H1 (cell line): ENCODE data around the gene MCF2L. TPM values are rescaled to one million over a fixed set of nuclear protein-coding genes. Genes with fewer than 3 reads are reported as not detected.

Experiments used
- CTCF ChIA-PET: fragments of 300-600 bp; sonication (Branson Sonifier 250); formaldehyde crosslinking; loops from one replicate; lab custom pipeline; 2021; ENCODE audit not compliant: partially characterized antibody; lab: Charles Lee
- POLR2A ChIA-PET: fragments of 300-600 bp; sonication (Branson Sonifier 250); formaldehyde crosslinking; loops from one replicate; lab custom pipeline; 2021; ENCODE audit warnings: inconsistent platforms; ENCODE audit not compliant: partially characterized antibody; lab: Charles Lee
- DNase-seq, 2 experiments: peaks; one replicate each; pipeline versions ENCODE4 v3.0.0 to v3.0.0-alpha.2; 2010 to 2022; ENCODE audit warnings: low spot score in 2 of 2, low read depth in 1 of 2, mixed read lengths in 1 of 2
- FAIRE-seq: peaks from 2 replicates; lab custom pipeline; 2011; peaks lifted over from hg19 to GRCh38; lab: Jason Lieb, UNC
- H2AFZ ChIP-seq: 2 replicates; pipeline ENCODE4 v1.8.1; 2012; ENCODE audit warnings: low read length, inconsistent platforms
- H2AK5ac ChIP-seq: 2 replicates; pipeline ENCODE4 v1.6.1; 2013; ENCODE audit warnings: low read depth, low read length
- H2BK120ac ChIP-seq: replicated peaks from 2 replicates; pipeline ENCODE3; 2013; ENCODE audit warnings: low read depth, low read length, inconsistent platforms
- H2BK12ac ChIP-seq: 2 replicates; pipeline ENCODE4 v1.6.1; 2013; ENCODE audit warnings: low read depth, low read length
- H2BK15ac ChIP-seq: 2 replicates; pipeline ENCODE4 v1.6.1; 2013; ENCODE audit warnings: low read length
- H2BK20ac ChIP-seq: 2 replicates; pipeline ENCODE4 v1.6.1; 2013; ENCODE audit warnings: low read length
- H2BK5ac ChIP-seq: 2 replicates; pipeline ENCODE4 v1.6.1; 2013; ENCODE audit warnings: low read depth, low read length
- H3K14ac ChIP-seq: 2 replicates; pipeline ENCODE4 v1.6.1; 2013; ENCODE audit warnings: inconsistent platforms; ENCODE audit not compliant: insufficient read length
- H3K18ac ChIP-seq: 2 replicates; pipeline ENCODE4 v1.6.1; 2013; ENCODE audit warnings: low read length; ENCODE audit errors: extremely low read depth
- H3K23ac ChIP-seq: 2 replicates; pipeline ENCODE4 v1.6.1; 2013; ENCODE audit warnings: inconsistent platforms; ENCODE audit not compliant: insufficient read length
- H3K23me2 ChIP-seq: 2 replicates; pipeline ENCODE4 v1.6.1; 2013; ENCODE audit warnings: low read depth, low read length
- H3K27ac ChIP-seq: 2 replicates; pipeline ENCODE4 v1.6.1; 2011; ENCODE audit warnings: low read depth, low read length, inconsistent platforms
- H3K27me3 ChIP-seq, 4 experiments: replicated peaks in 1 of 4; 1 replicate in 1 of 4; 2 replicates in 3 of 4; pipeline versions ENCODE4 v1.6.1 to v1.8.1; 2011 to 2013; ENCODE audit warnings: low read length in 3 of 4, mild to moderate bottlenecking in 3 of 4, inconsistent platforms in 2 of 4, mixed read lengths in 2 of 4, moderate library complexity in 1 of 4; ENCODE audit not compliant: control insufficient read depth in 3 of 4, insufficient read depth in 3 of 4; ENCODE audit errors: extremely low read depth in 1 of 4
- H3K36me3 ChIP-seq, 4 experiments: 2 replicates each; pipeline versions ENCODE4 v1.6.1 to v1.8.1; 2011 to 2013; ENCODE audit warnings: mild to moderate bottlenecking in 4 of 4, low read length in 3 of 4, moderate library complexity in 2 of 4, control low read depth in 1 of 4, inconsistent platforms in 1 of 4; ENCODE audit not compliant: insufficient read depth in 4 of 4, control insufficient read depth in 2 of 4
- H3K4ac ChIP-seq: replicated peaks from 2 replicates; pipeline ENCODE3; 2013; ENCODE audit warnings: low read length, low read depth, mixed read lengths, inconsistent platforms; ENCODE audit not compliant: insufficient read length
- H3K4me1 ChIP-seq, 4 experiments: replicated peaks in 1 of 4; 1 replicate in 1 of 4; 2 replicates in 3 of 4; pipeline versions ENCODE4 v1.6.1 to v1.8.1; 2011 to 2013; ENCODE audit warnings: low read length in 3 of 4, inconsistent platforms in 2 of 4, mixed read lengths in 1 of 4; ENCODE audit not compliant: insufficient read depth in 4 of 4, control insufficient read depth in 3 of 4
- H3K4me2 ChIP-seq, 2 experiments: 2 replicates each; pipeline versions ENCODE4 v1.6.1 to v1.8.1; 2011 to 2013; ENCODE audit warnings: low read depth in 2 of 2, low read length in 2 of 2, control low read depth in 1 of 2, inconsistent platforms in 1 of 2, mild to moderate bottlenecking in 1 of 2; ENCODE audit not compliant: insufficient read depth in 1 of 2
- H3K4me3 ChIP-seq, 4 experiments: fragments of 200-600, 300-600 bp in 1 of 4; sonication (generic), shearing (Covaris generic), sonication (Bioruptor Twin) in 1 of 4; 2 replicates each; pipeline versions ENCODE4 v1.5.1 to v1.8.1; 2011 to 2016; ENCODE audit warnings: low read length in 4 of 4, low read depth in 3 of 4, control low read depth in 2 of 4, inconsistent platforms in 2 of 4, mild to moderate bottlenecking in 2 of 4, mixed read lengths in 1 of 4, moderate library complexity in 1 of 4; ENCODE audit not compliant: insufficient read depth in 2 of 4; ENCODE audit errors: extremely low read depth in 1 of 4
- H3K56ac ChIP-seq: replicated peaks from 2 replicates; pipeline ENCODE3; 2013; ENCODE audit warnings: low read depth, mild to moderate bottlenecking, mixed read lengths, low read length, inconsistent platforms; ENCODE audit not compliant: insufficient read length
- H3K79me1 ChIP-seq: 2 replicates; pipeline ENCODE4 v1.6.1; 2013; ENCODE audit warnings: low read depth, low read length, control low read depth
- H3K79me2 ChIP-seq, 2 experiments: 2 replicates each; pipeline versions ENCODE4 v1.6.1 to v1.8.1; 2012 to 2013; ENCODE audit warnings: low read length in 2 of 2, mild to moderate bottlenecking in 2 of 2, inconsistent platforms in 1 of 2; ENCODE audit not compliant: insufficient read depth in 2 of 2, control insufficient read depth in 1 of 2
- H3K9ac ChIP-seq, 4 experiments: replicated peaks in 1 of 4; 1 replicate in 1 of 4; 2 replicates in 3 of 4; pipeline versions ENCODE4 v1.6.1 to v1.8.1; 2011 to 2013; ENCODE audit warnings: low read depth in 3 of 4, low read length in 3 of 4, control low read depth in 2 of 4, mild to moderate bottlenecking in 2 of 4, moderate library complexity in 2 of 4, inconsistent platforms in 1 of 4; ENCODE audit errors: extremely low read depth in 1 of 4
- H3K9me3 ChIP-seq, 2 experiments: 2 replicates each; pipeline versions ENCODE4 v1.6.1 to v1.8.1; 2012 to 2013; ENCODE audit warnings: mild to moderate bottlenecking in 2 of 2, moderate library complexity in 2 of 2, control low read depth in 1 of 2, inconsistent platforms in 1 of 2, low read depth in 1 of 2, low read length in 1 of 2, mixed read lengths in 1 of 2; ENCODE audit not compliant: insufficient read depth in 2 of 2
- H4K20me1 ChIP-seq, 2 experiments: replicated peaks in 1 of 2; 2 replicates each; pipeline versions ENCODE3 to v1.8.1; 2011 to 2013; ENCODE audit warnings: inconsistent platforms in 2 of 2, low read length in 2 of 2, mild to moderate bottlenecking in 1 of 2; ENCODE audit not compliant: insufficient read depth in 2 of 2, control insufficient read depth in 1 of 2
- H4K5ac ChIP-seq: 2 replicates; pipeline ENCODE4 v1.6.1; 2013; ENCODE audit warnings: low read length, low read depth, mixed read lengths, inconsistent platforms; ENCODE audit not compliant: insufficient read length
- H4K8ac ChIP-seq: 2 replicates; pipeline ENCODE4 v1.8.0; 2013; ENCODE audit warnings: mild to moderate bottlenecking, moderate library complexity, low read length, inconsistent platforms; ENCODE audit not compliant: insufficient read depth; ENCODE audit errors: extremely low read depth
- H4K91ac ChIP-seq: replicated peaks from 2 replicates; pipeline ENCODE3; 2013; ENCODE audit warnings: low read length, mixed read lengths, inconsistent platforms; ENCODE audit not compliant: insufficient read length
- RXRA ChIP-seq: IDR thresholded peaks from 2 replicates; pipeline ENCODE4 v1.6.1; 2011; ENCODE audit warnings: low read depth, mild to moderate bottlenecking, low read length, moderate library complexity; ENCODE audit not compliant: insufficient read depth
- SRF ChIP-seq: IDR thresholded peaks from 2 replicates; pipeline ENCODE4 v1.6.1; 2011; ENCODE audit warnings: mild to moderate bottlenecking, low read depth, low read length, moderate library complexity
- WGBS, 2 experiments: shearing (Covaris generic) in 1 of 2; methylation state at CpG; one replicate each; pipeline versions ENCODE4 v1.1.6 to v1.1.7; 2013 to 2015; ENCODE audit warnings: low lambda C conversion rate in 2 of 2, mixed read lengths in 2 of 2, inconsistent platforms in 1 of 2, low coverage in 1 of 2, missing lambda C conversion rate in 1 of 2; ENCODE audit not compliant: insufficient replicate concordance in 2 of 2, insufficient coverage in 1 of 2, insufficient read length in 1 of 2; ENCODE audit errors: extremely low coverage in 1 of 2, missing lambda C conversion rate in 1 of 2; 5-methylcytosine and 5-hydroxymethylcytosine counted together
- polyA plus RNA-seq, 7 experiments: library from polyadenylated mRNA; depleted of rRNA in 3 of 7; stranded (reverse) in 5 of 7; unstranded in 2 of 7; fragments of >200 nt in 5 of 7; fragments of 200-250 nt in 2 of 7; gene quantifications; 1 replicate in 5 of 7; 2 replicates in 1 of 7; 4 replicates in 1 of 7; pipeline versions ENCODE4 v1.2.1 to v1.2.3, GENCODE V29; 2011 to 2013; ENCODE audit warnings: missing spikeins in 2 of 7, mixed read lengths in 2 of 7
- total RNA-seq: library from RNA; stranded (reverse); fragmentation: NEBNext Ultra II Directional; extraction: Animal tissue kit (Norgen Biotek cat#: 25700); gene quantifications from 2 replicates; pipeline ENCODE4 v1.2.1, GENCODE V29; 2021

The MCF2L gene
- total and polyA plus RNA-seq, 2 of the 8 experiments (the other 6 are each of a cell fraction or from before 2014, with no cell fraction given): 10.1 to 24.4 TPM

- CTCF ChIA-PET: interaction anchor here (1.1 to 4.3 kb wide), 20 partner anchors 10 to 140 kb away, joined by 3 to 30 read pairs (median 7); partner anchors contain the start of genes F10 and MCF2L
- no peak overlapping the region for H2BK5ac ChIP-seq
- H3K9me3 ChIP-seq: no peaks in the 10 kb centered on the region
- no peaks in the 10 kb centered on the region for H4K20me1 ChIP-seq
- no peak overlapping the region for H2BK12ac ChIP-seq
- peaks cover 3 to 8% (median 4%) of the 10 kb centered on the region in 4 experiments; a peak in 4 of 8 replicates for H3K36me3 ChIP-seq
- no peak overlapping the region for H2BK20ac ChIP-seq
- H3K27ac ChIP-seq: no peak overlapping the region
- H4K8ac ChIP-seq: no peak overlapping the region
- 91% methylated on average over 38 of the region's 39 CpGs; no CpG with 5 or more reads in 1 of the 2 experiments for WGBS, 2 experiments
- H3K27me3 ChIP-seq: no peaks in the 10 kb centered on the region
- H3K79me1 ChIP-seq: no peaks in the 10 kb centered on the region
- H3K18ac ChIP-seq: no peak overlapping the region
- no peak overlapping the region for H2AFZ ChIP-seq
- H2AK5ac ChIP-seq: no peak overlapping the region
- no peak overlapping the region for H4K5ac ChIP-seq
- POLR2A ChIA-PET: interaction anchor here (1.1 kb wide), 1 partner anchor 17 kb away, joined by 3 read pairs; no protein-coding TSS in a partner anchor
- H3K4me2 ChIP-seq: no peak overlapping the region
- H3K79me2 ChIP-seq: no peaks in the 10 kb centered on the region
- no peak overlapping the region for H2BK15ac ChIP-seq
- no peak overlapping the region for H3K56ac ChIP-seq
- peaks cover 0 to 6% (median 4%) of the 10 kb centered on the region in 4 experiments; a peak in 2 of 7 replicates for H3K4me1 ChIP-seq
- H3K9ac ChIP-seq: no peak overlapping the region
- H3K23me2 ChIP-seq: peaks cover 2% of the 10 kb centered on the region; the same call in 1 of the 2 replicates
- no peak overlapping the region for H4K91ac ChIP-seq
- no peak overlapping the region for H3K4ac ChIP-seq
- no peak overlapping the region for H3K23ac ChIP-seq
- H2BK120ac ChIP-seq: no peak overlapping the region
- FAIRE-seq (no peak), DNase-seq (no peak)
- H3K4me3 ChIP-seq: no peak overlapping the region
- H3K14ac ChIP-seq: no peak overlapping the region
- TF ChIP-seq SRF: no peak
- no peak for TF ChIP-seq RXRA
These were observed 118.2 kb downstream of the MCF2L start for GRCh38 chr13:113086991-113087922.
